IMR-90 (cell line): Measurements from ENCODE around the gene NUDCD3. TPM values are rescaled to one million over a fixed set of nuclear protein-coding genes. Genes with fewer than 3 reads are reported as not detected.

Experiments
- ATAC-seq: fragments of 200-7000 bp; cut with Tn5 transposase; 2 replicates; pipeline ENCODE4 v1.9.1; 2020; ENCODE audit warnings: low read depth, mild to moderate bottlenecking, moderate library complexity
- BruUV-seq: library from RNA; stranded (reverse); fragments of 400-500 nt; replicated peaks from 2 replicates; lab custom pipeline; 2021; lab: Mats Ljungman, UMichigan
- CTCF ChIA-PET: fragments of 300-600 bp; formaldehyde crosslinking; extraction: SDS; loops from one replicate; lab custom pipeline; 2021; ENCODE audit warnings: antibody characterized with exemption; lab: Yijun Ruan, JAX
- POLR2A ChIA-PET: fragments of 300-600 bp; sonication (Branson Sonifier 250); formaldehyde crosslinking; loops from one replicate; lab custom pipeline; 2022; ENCODE audit warnings: antibody characterized with exemption; ENCODE audit not compliant: unreplicated experiment; lab: Charles Lee
- DNase-seq: peaks from one replicate; pipeline ENCODE4 v3.0.0; 2013
- H2AFZ ChIP-seq: replicated peaks from 2 replicates; pipeline ENCODE3; 2013; ENCODE audit warnings: low read length, mild to moderate bottlenecking; ENCODE audit not compliant: poor library complexity
- H2AK5ac ChIP-seq: 2 replicates; pipeline ENCODE4 v1.6.1; 2013; ENCODE audit warnings: low read depth, low read length, inconsistent platforms
- H2AK9ac ChIP-seq: replicated peaks from 2 replicates; pipeline ENCODE3; 2013; ENCODE audit warnings: mild to moderate bottlenecking, low read depth, low read length, moderate library complexity; ENCODE audit not compliant: poor library complexity
- H2BK120ac ChIP-seq: 2 replicates; pipeline ENCODE4 v1.6.1; 2013; ENCODE audit warnings: low read depth, low read length, inconsistent platforms
- H2BK15ac ChIP-seq: 3 replicates; pipeline ENCODE4 v1.6.1; 2013; ENCODE audit warnings: low read depth, low read length, inconsistent platforms
- H2BK20ac ChIP-seq: 2 replicates; pipeline ENCODE4 v1.6.1; 2013; ENCODE audit warnings: low read depth, mild to moderate bottlenecking, inconsistent platforms, low read length, moderate library complexity
- H2BK5ac ChIP-seq: 2 replicates; pipeline ENCODE4 v1.6.1; 2013; ENCODE audit warnings: mild to moderate bottlenecking, low read depth, low read length, inconsistent platforms; ENCODE audit not compliant: poor library complexity, severe bottlenecking
- H3K14ac ChIP-seq: replicated peaks from 2 replicates; pipeline ENCODE4 v1.6.1; 2013; ENCODE audit warnings: low read depth, low read length, inconsistent platforms
- H3K18ac ChIP-seq: 2 replicates; pipeline ENCODE4 v1.6.1; 2013; ENCODE audit warnings: low read depth, low read length, control low read depth
- H3K23ac ChIP-seq: 2 replicates; pipeline ENCODE4 v1.6.1; 2013; ENCODE audit warnings: low read depth, low read length, inconsistent platforms
- H3K27ac ChIP-seq: 2 replicates; pipeline ENCODE4 v1.5.1; 2013; ENCODE audit warnings: mild to moderate bottlenecking, control low read depth, low read length; ENCODE audit not compliant: insufficient read depth
- H3K27me3 ChIP-seq: 2 replicates; pipeline ENCODE4 v1.6.1; 2013; ENCODE audit warnings: low read length; ENCODE audit not compliant: control insufficient read depth, insufficient read depth
- H3K36me3 ChIP-seq: 2 replicates; pipeline ENCODE4 v1.6.1; 2013; ENCODE audit warnings: low read length, mixed read lengths; ENCODE audit not compliant: control insufficient read depth, insufficient read depth
- H3K4ac ChIP-seq: 2 replicates; pipeline ENCODE4 v1.6.1; 2013; ENCODE audit warnings: low read depth, low read length, inconsistent platforms
- H3K4me1 ChIP-seq: 2 replicates; pipeline ENCODE4 v1.6.1; 2013; ENCODE audit warnings: low read length, mixed read lengths; ENCODE audit not compliant: control insufficient read depth, insufficient read depth
- H3K4me2 ChIP-seq: 2 replicates; pipeline ENCODE4 v1.6.1; 2013; ENCODE audit warnings: low read depth, mild to moderate bottlenecking, control low read depth, low read length, moderate library complexity
- H3K4me3 ChIP-seq: 2 replicates; pipeline ENCODE4 v1.5.1; 2013; ENCODE audit warnings: low read depth, mild to moderate bottlenecking, control low read depth, low read length, moderate library complexity; ENCODE audit not compliant: insufficient read depth
- H3K56ac ChIP-seq: 2 replicates; pipeline ENCODE4 v1.6.1; 2013; ENCODE audit warnings: low read length, inconsistent platforms; ENCODE audit not compliant: insufficient read depth; ENCODE audit errors: extremely low read depth
- H3K79me1 ChIP-seq, 2 experiments: 2 replicates each; pipeline ENCODE4 v1.6.1; 2013; ENCODE audit warnings: low read length in 2 of 2, inconsistent platforms in 1 of 2, low read depth in 1 of 2
- H3K9ac ChIP-seq: 2 replicates; pipeline ENCODE4 v1.6.1; 2013; ENCODE audit warnings: low read depth, low read length, control low read depth
- H3K9me1 ChIP-seq: 2 replicates; pipeline ENCODE4 v1.6.1; 2013; ENCODE audit warnings: low read length, inconsistent platforms; ENCODE audit not compliant: insufficient read depth
- H3K9me3 ChIP-seq: 2 replicates; pipeline ENCODE4 v1.6.1; 2013; ENCODE audit warnings: low read length; ENCODE audit not compliant: control insufficient read depth, insufficient read depth
- H4K20me1 ChIP-seq: 2 replicates; pipeline ENCODE4 v1.6.1; 2013; ENCODE audit warnings: low read length, inconsistent platforms; ENCODE audit not compliant: insufficient read depth
- H4K5ac ChIP-seq: 2 replicates; pipeline ENCODE4 v1.6.1; 2013; ENCODE audit warnings: mild to moderate bottlenecking, low read depth, low read length, control low read depth
- H4K8ac ChIP-seq, 2 experiments: 2 replicates each; pipeline ENCODE4 v1.6.1; 2013; ENCODE audit warnings: low read depth in 2 of 2, low read length in 2 of 2, control low read depth in 1 of 2, inconsistent platforms in 1 of 2
- H4K91ac ChIP-seq: 2 replicates; pipeline ENCODE4 v1.6.1; 2013; ENCODE audit warnings: low read depth, low read length, inconsistent platforms; ENCODE audit not compliant: insufficient read depth
- BHLHE40 ChIP-seq: fragments of 150-350 bp; IDR thresholded peaks from 2 replicates; pipeline ENCODE4 v1.6.1; 2016; ENCODE audit warnings: mild to moderate bottlenecking, low read depth, low read length
- CEBPB ChIP-seq: IDR thresholded peaks from 2 replicates; pipeline ENCODE4 v1.6.1; 2012; ENCODE audit warnings: low read depth, low read length, improper control_type of control experiment
- CHD1 ChIP-seq: IDR thresholded peaks from 2 replicates; pipeline ENCODE4 v1.6.1; 2012; ENCODE audit warnings: low read depth, low read length, improper control_type of control experiment
- ELK1 ChIP-seq: fragments of 150-350 bp; IDR thresholded peaks from 2 replicates; pipeline ENCODE4 v1.6.1; 2016; ENCODE audit warnings: low read depth, mild to moderate bottlenecking, low read length, moderate library complexity, borderline replicate concordance
- FOS ChIP-seq: fragments of 150-350 bp; IDR thresholded peaks from 2 replicates; pipeline ENCODE4 v1.6.1; 2016; ENCODE audit warnings: low read depth, low read length
- MAFK ChIP-seq: IDR thresholded peaks from 2 replicates; pipeline ENCODE4 v1.6.1; 2012; ENCODE audit warnings: low read depth, low read length, improper control_type of control experiment
- MAZ ChIP-seq: IDR thresholded peaks from 2 replicates; pipeline ENCODE4 v1.6.1; 2012; ENCODE audit warnings: low read depth, mild to moderate bottlenecking, low read length, improper control_type of control experiment, moderate library complexity, borderline replicate concordance
- MXI1 ChIP-seq: IDR thresholded peaks from 2 replicates; pipeline ENCODE4 v1.6.1; 2012; ENCODE audit warnings: low read depth, mild to moderate bottlenecking, low read length, moderate library complexity, borderline replicate concordance
- NFE2L2 ChIP-seq: fragments of 150-350 bp; IDR thresholded peaks from 2 replicates; pipeline ENCODE4 v1.6.1; 2016; ENCODE audit warnings: low read depth, mild to moderate bottlenecking, low read length
- POLR2A ChIP-seq: IDR thresholded peaks from 2 replicates; pipeline ENCODE4 v1.6.1; 2012; ENCODE audit warnings: mild to moderate bottlenecking, low read depth, low read length
- RAD21 ChIP-seq: IDR thresholded peaks from 2 replicates; pipeline ENCODE4 v1.6.1; 2012; ENCODE audit warnings: low read length, improper control_type of control experiment
- RCOR1 ChIP-seq: IDR thresholded peaks from 2 replicates; pipeline ENCODE4 v1.6.1; 2012; ENCODE audit warnings: mild to moderate bottlenecking, low read length, improper control_type of control experiment; ENCODE audit not compliant: insufficient replicate concordance
- RFX5 ChIP-seq: IDR thresholded peaks from 2 replicates; pipeline ENCODE4 v1.8.0; 2012; ENCODE audit warnings: low read depth, mild to moderate bottlenecking, low read length, moderate library complexity
- SMC3 ChIP-seq: fragments of 150-350 bp; IDR thresholded peaks from 2 replicates; pipeline ENCODE4 v1.6.1; 2016; ENCODE audit warnings: low read depth, mild to moderate bottlenecking, antibody characterized with exemption, low read length, moderate library complexity
- WGBS, 2 experiments: methylation state at CpG; one replicate each; pipeline versions ENCODE4 v1.1.5 to v1.1.7; 2013; ENCODE audit warnings: missing lambda C conversion rate in 2 of 2; ENCODE audit not compliant: insufficient read length in 1 of 2; ENCODE audit errors: extremely low coverage in 2 of 2; 5-methylcytosine and 5-hydroxymethylcytosine counted together
- dilution Hi-C: fragments of 300-500 bp; cut with HindIII; formaldehyde crosslinking; loops from one replicate; pipeline ENCODE4 v1.14.3; 2018; ENCODE audit warnings: low sequenced_read_pairs; ENCODE audit not compliant: unreplicated experiment
- in situ Hi-C: fragments of 300-500 bp; cut with MboI; formaldehyde crosslinking; loops from 3 replicates; pipeline ENCODE4 v1.14.3; 2019; ENCODE audit warnings: low sequenced_read_pairs, inconsistent platforms, mixed read lengths
- intact Hi-C: fragments of 100-400 bp; cut with micrococcal nuclease; formaldehyde crosslinking; loops from 2 replicates; pipeline ENCODE4 v1.10.0; 2022
- polyA plus RNA-seq, 3 experiments: library from polyadenylated mRNA; depleted of rRNA; stranded (reverse); fragments of >200 nt; gene quantifications; 2 replicates each; pipeline ENCODE4 v1.2.3, GENCODE V29; 2012; ENCODE audit warnings: low replicate concordance in 1 of 3
- total RNA-seq: library from RNA; depleted of rRNA; stranded (reverse); fragments of >200 nt; gene quantifications from 2 replicates; pipeline ENCODE4 v1.2.3, GENCODE V29; 2012
- TF ChIP-seq, protein P1 (sequence below): conservative IDR thresholded peaks from 2 replicates; pipeline ENCODE4 v1.5.1; 2012; ENCODE audit warnings: mild to moderate bottlenecking, low read depth, low read length, improper control_type of control experiment
- TF ChIP-seq, protein P2 (sequence below): fragments of 150-350 bp; IDR thresholded peaks from 2 replicates; pipeline ENCODE4 v1.6.1; 2017; ENCODE audit warnings: mild to moderate bottlenecking, antibody characterized with exemption, low read length, low read depth

The NUDCD3 gene
- total and polyA plus RNA-seq, 2 of the 4 experiments (the other 2 are of a cell fraction): 49.5 to 76.0 TPM

GRCh38 chr7:44416941-44417340, 73.5 kb downstream of the NUDCD3 start:
- Histone ChIP-seq H3K4me3 (no peak overlapping the region), H3K27me3 (no peaks in the 10 kb centered on the region), H3K56ac (no peak overlapping the region), H2AFZ (no peak overlapping the region), H3K14ac (no peak overlapping the region), H2AK9ac (no peak overlapping the region), H3K4me1 (peaks cover 2% of the 10 kb centered on the region; the same call in 1 of the 2 replicates), H4K20me1 (peaks cover 9% of the 10 kb centered on the region), H2BK5ac (no peak overlapping the region), H3K23ac (no peak overlapping the region), H4K91ac (no peak overlapping the region), H2BK120ac (no peak overlapping the region), H4K5ac (no peak overlapping the region), H2BK15ac (no peak overlapping the region; the same call in 2 of the 3 replicates), H3K18ac (no peak overlapping the region), H3K9me1 (peaks cover 14% of the 10 kb centered on the region), H3K9me3 (no peaks in the 10 kb centered on the region; the same call in 1 of the 2 replicates), H2BK20ac (no peak overlapping the region), H3K4ac (no peak overlapping the region), H3K9ac (no peak overlapping the region), H3K79me1 (peaks cover 27 to 46% of the 10 kb centered on the region in 2 experiments), H2AK5ac (no peak overlapping the region), H4K8ac (no peak overlapping the region), H3K36me3 (peaks cover 6% of the 10 kb centered on the region), H3K4me2 (no peak overlapping the region), H3K27ac (no peak overlapping the region)
- ATAC-seq: no peak
- WGBS, 2 experiments: no CpG with 5 or more reads among the region's 6 CpGs
- DNase-seq: no peak
- in situ Hi-C loops: no loop called here
- dilution Hi-C loops: no loop called here
- no TSS peak for BruUV-seq
- ChIA-PET POLR2A (no interaction called here), CTCF (no interaction called here)
- TF ChIP-seq BHLHE40 (no peak), RFX5 (no peak), CEBPB (no peak), NFE2L2 (no peak), POLR2A (no peak), SMC3 (no peak), MAFK (no peak), ELK1 (no peak), MAZ (no peak), RAD21 (no peak), FOS (no peak), MXI1 (no peak), RCOR1 (no peak), CHD1 (no peak)
- TF ChIP-seq, protein P1, sequence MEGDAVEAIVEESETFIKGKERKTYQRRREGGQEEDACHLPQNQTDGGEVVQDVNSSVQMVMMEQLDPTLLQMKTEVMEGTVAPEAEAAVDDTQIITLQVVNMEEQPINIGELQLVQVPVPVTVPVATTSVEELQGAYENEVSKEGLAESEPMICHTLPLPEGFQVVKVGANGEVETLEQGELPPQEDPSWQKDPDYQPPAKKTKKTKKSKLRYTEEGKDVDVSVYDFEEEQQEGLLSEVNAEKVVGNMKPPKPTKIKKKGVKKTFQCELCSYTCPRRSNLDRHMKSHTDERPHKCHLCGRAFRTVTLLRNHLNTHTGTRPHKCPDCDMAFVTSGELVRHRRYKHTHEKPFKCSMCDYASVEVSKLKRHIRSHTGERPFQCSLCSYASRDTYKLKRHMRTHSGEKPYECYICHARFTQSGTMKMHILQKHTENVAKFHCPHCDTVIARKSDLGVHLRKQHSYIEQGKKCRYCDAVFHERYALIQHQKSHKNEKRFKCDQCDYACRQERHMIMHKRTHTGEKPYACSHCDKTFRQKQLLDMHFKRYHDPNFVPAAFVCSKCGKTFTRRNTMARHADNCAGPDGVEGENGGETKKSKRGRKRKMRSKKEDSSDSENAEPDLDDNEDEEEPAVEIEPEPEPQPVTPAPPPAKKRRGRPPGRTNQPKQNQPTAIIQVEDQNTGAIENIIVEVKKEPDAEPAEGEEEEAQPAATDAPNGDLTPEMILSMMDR: no peak
- TF ChIP-seq, protein P2, sequence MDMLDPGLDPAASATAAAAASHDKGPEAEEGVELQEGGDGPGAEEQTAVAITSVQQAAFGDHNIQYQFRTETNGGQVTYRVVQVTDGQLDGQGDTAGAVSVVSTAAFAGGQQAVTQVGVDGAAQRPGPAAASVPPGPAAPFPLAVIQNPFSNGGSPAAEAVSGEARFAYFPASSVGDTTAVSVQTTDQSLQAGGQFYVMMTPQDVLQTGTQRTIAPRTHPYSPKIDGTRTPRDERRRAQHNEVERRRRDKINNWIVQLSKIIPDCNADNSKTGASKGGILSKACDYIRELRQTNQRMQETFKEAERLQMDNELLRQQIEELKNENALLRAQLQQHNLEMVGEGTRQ: no peak
- intact Hi-C loops: no loop called here
